MM.1S (cell line): ENCODE data around the gene SPACA6.

Source experiments
- DNase-seq: peaks from one replicate; pipeline ENCODE4 v3.0.0-alpha.2; 2015
- H2AFZ ChIP-seq: fragments of 300-600 bp; sonication (generic); 2 replicates; pipeline ENCODE4 v1.6.0; 2016; ENCODE audit warnings: antibody characterized with exemption, low read length
- H3F3A ChIP-seq: fragments of 300-600 bp; sonication (generic); 2 replicates; pipeline ENCODE4 v1.6.1; 2016; ENCODE audit warnings: mild to moderate bottlenecking, antibody characterized with exemption, low read length, moderate library complexity, mixed read lengths; ENCODE audit not compliant: insufficient read depth
- H3K27ac ChIP-seq: fragments of 300-600 bp; sonication (generic); 2 replicates; pipeline ENCODE4 v1.5.1; 2016; ENCODE audit warnings: mild to moderate bottlenecking, low read length
- H3K27me3 ChIP-seq: fragments of 300-600 bp; sonication (generic); replicated peaks from 2 replicates; pipeline ENCODE4 v1.6.0; 2016; ENCODE audit warnings: low read length; ENCODE audit not compliant: insufficient read depth
- H3K36me3 ChIP-seq: fragments of 300-600 bp; sonication (generic); replicated peaks from 2 replicates; pipeline ENCODE4 v1.6.1; 2016; ENCODE audit warnings: mild to moderate bottlenecking, low read length, mixed read lengths; ENCODE audit not compliant: insufficient read depth
- H3K4me1 ChIP-seq: fragments of 300-600 bp; sonication (generic); 2 replicates; pipeline ENCODE4 v1.6.1; 2016; ENCODE audit warnings: low read length, mixed read lengths
- H3K4me2 ChIP-seq: fragments of 300-600 bp; sonication (generic); 2 replicates; pipeline ENCODE4 v1.6.0; 2016; ENCODE audit warnings: low read depth, low read length
- H3K4me3 ChIP-seq: fragments of 300-600 bp; sonication (generic); 2 replicates; pipeline ENCODE4 v1.5.1; 2016; ENCODE audit warnings: low read length, mixed read lengths
- H3K79me2 ChIP-seq: fragments of 300-600 bp; sonication (generic); 2 replicates; pipeline ENCODE4 v1.6.1; 2016; ENCODE audit warnings: mixed run types, low read length, mixed read lengths
- H3K9ac ChIP-seq: fragments of 300-600 bp; sonication (generic); 2 replicates; pipeline ENCODE4 v1.6.1; 2016; ENCODE audit warnings: low read length, mixed read lengths
- H3K9me2 ChIP-seq: fragments of 300-600 bp; sonication (generic); replicated peaks from 2 replicates; pipeline ENCODE4 v1.6.1; 2016; ENCODE audit warnings: mild to moderate bottlenecking, low read length, mixed read lengths; ENCODE audit not compliant: insufficient read depth
- H3K9me3 ChIP-seq: fragments of 300-600 bp; sonication (generic); replicated peaks from 2 replicates; pipeline ENCODE4 v1.6.1; 2016; ENCODE audit warnings: mild to moderate bottlenecking, low read length, mixed read lengths; ENCODE audit not compliant: insufficient read depth
- H4K20me1 ChIP-seq: fragments of 300-600 bp; sonication (generic); 2 replicates; pipeline ENCODE4 v1.6.1; 2016; ENCODE audit warnings: mild to moderate bottlenecking, low read length, moderate library complexity, mixed read lengths; ENCODE audit not compliant: insufficient read depth
- EZH2 ChIP-seq: fragments of 300-600 bp; sonication (generic); optimal IDR thresholded peaks from 2 replicates; pipeline ENCODE3; 2017; ENCODE audit warnings: low read depth, mild to moderate bottlenecking, antibody characterized with exemption, low read length, mixed read lengths
- EZH2phosphoT487 ChIP-seq: fragments of 300-600 bp; sonication (generic); IDR thresholded peaks from 2 replicates; pipeline ENCODE4 v1.6.1; 2018; ENCODE audit warnings: antibody characterized with exemption, low read length
- TF ChIP-seq, protein P1 (sequence below): fragments of 300-600 bp; sonication (generic); IDR thresholded peaks from 2 replicates; pipeline ENCODE4 v1.5.1; 2016; ENCODE audit warnings: antibody characterized with exemption, low read length, mixed read lengths

SPACA6 gene

DNA sequence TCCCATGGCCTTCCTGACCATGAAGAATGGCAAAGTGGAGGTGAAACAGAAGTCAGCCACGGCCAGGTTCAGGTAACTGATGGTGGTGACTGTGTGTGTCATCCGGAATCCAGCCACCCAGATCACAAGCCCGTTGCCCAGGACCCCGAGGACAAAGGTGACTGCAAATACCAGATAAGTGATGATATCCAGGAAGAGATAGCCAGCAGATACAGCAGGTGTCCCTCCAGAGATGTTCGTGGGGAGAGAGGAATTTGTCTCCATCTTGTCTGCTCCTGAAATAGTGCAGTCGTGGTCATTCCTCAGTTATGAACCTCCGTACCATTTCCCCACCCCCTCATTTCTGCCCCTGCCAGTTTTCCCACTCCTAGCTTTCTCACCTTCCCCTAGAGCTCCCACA lies 53.6 kb downstream of the SPACA6 start:
- Histone ChIP-seq H3K4me1 (no peaks in the 10 kb centered on the region), H3K27ac (no peak overlapping the region), H3K9me2 (no peaks in the 10 kb centered on the region), H3K9me3 (no peaks in the 10 kb centered on the region), H3K27me3 (no peaks in the 10 kb centered on the region), H3K79me2 (no peaks in the 10 kb centered on the region), H3K4me2 (no peak overlapping the region), H3K9ac (no peak overlapping the region), H3K36me3 (no peaks in the 10 kb centered on the region), H3K4me3 (no peak overlapping the region), H2AFZ (no peak overlapping the region), H4K20me1 (no peaks in the 10 kb centered on the region), H3F3A (no peaks in the 10 kb centered on the region)
- no peak for DNase-seq
- no peak for TF ChIP-seq EZH2phosphoT487
- TF ChIP-seq, protein P1, sequence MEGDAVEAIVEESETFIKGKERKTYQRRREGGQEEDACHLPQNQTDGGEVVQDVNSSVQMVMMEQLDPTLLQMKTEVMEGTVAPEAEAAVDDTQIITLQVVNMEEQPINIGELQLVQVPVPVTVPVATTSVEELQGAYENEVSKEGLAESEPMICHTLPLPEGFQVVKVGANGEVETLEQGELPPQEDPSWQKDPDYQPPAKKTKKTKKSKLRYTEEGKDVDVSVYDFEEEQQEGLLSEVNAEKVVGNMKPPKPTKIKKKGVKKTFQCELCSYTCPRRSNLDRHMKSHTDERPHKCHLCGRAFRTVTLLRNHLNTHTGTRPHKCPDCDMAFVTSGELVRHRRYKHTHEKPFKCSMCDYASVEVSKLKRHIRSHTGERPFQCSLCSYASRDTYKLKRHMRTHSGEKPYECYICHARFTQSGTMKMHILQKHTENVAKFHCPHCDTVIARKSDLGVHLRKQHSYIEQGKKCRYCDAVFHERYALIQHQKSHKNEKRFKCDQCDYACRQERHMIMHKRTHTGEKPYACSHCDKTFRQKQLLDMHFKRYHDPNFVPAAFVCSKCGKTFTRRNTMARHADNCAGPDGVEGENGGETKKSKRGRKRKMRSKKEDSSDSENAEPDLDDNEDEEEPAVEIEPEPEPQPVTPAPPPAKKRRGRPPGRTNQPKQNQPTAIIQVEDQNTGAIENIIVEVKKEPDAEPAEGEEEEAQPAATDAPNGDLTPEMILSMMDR, result no peak
- no peak for TF ChIP-seq EZH2

DNA sequence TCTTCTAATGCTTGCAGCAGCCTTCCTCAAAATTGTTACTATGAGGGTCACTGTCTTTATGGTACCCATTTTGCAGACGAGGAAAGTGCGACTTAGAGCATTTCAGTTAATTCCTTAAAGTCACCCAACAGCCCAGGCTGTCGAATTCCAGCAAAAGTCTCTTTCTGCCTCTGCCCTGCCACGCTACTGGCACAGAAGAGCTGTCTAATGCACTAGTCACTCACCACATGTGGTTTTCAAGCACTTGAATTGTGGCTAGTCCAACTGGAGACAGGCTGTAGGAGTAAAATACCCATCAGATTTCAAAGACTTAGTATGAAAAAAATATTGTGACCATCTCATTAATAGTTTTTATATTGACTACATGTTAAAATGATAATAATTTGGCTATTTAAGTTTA lies 56.8 kb downstream of the SPACA6 start:
- no peaks in the 10 kb centered on the region for H4K20me1 ChIP-seq
- no peak overlapping the region for H3K4me2 ChIP-seq
- H3K4me3 ChIP-seq, result no peak overlapping the region
- H3K9ac ChIP-seq, result no peak overlapping the region
- H2AFZ ChIP-seq, result no peak overlapping the region
- no peaks in the 10 kb centered on the region for H3K36me3 ChIP-seq
- no peaks in the 10 kb centered on the region for H3K9me3 ChIP-seq
- DNase-seq, result no peak
- no peaks in the 10 kb centered on the region for H3K9me2 ChIP-seq
- H3K27me3 ChIP-seq, result no peaks in the 10 kb centered on the region
- no peaks in the 10 kb centered on the region for H3K4me1 ChIP-seq
- TF ChIP-seq, protein P1, result no peak
- no peak for TF ChIP-seq EZH2
- TF ChIP-seq EZH2phosphoT487, result no peak
- no peaks in the 10 kb centered on the region for H3F3A ChIP-seq
- H3K27ac ChIP-seq, result no peak overlapping the region
- no peaks in the 10 kb centered on the region for H3K79me2 ChIP-seq

DNA sequence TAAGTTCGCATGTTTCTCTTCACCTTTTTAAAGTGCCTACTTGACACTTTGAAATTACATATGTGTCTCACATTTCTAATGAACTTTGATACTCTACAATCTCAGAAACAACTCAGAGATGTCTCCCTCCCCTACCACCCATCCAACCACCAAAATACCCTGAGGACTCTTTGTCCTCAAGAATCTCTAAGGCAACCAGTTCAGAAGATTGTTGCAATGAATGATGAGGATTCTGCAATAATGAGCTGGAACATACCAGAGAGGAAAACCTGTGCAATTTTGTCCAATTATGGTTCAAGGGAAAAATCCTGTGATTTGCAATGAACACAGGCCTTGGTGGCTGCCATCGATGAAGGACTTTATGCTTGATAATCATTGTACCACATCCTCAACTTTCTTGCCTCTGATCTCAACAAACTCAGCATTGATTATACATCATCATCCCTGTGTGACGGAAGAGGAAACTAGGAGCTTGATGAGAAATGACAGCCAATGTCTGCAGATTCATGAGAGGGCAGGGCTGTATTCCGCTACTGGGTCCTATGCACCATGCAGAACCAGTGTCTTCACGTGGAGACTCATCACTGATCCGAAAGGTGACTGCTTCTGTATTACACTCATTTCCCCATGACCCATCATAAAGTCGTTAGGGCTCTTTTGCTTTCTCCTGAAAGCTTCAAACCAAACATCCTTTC lies 57.4 kb downstream of the SPACA6 start:
- Histone ChIP-seq H3K9ac (no peak overlapping the region), H3K4me3 (no peak overlapping the region), H3F3A (no peaks in the 10 kb centered on the region), H3K36me3 (no peaks in the 10 kb centered on the region), H3K27me3 (no peaks in the 10 kb centered on the region), H3K79me2 (no peaks in the 10 kb centered on the region), H3K4me2 (no peak overlapping the region), H4K20me1 (no peaks in the 10 kb centered on the region), H3K9me3 (no peaks in the 10 kb centered on the region), H3K9me2 (no peaks in the 10 kb centered on the region), H2AFZ (no peak overlapping the region), H3K4me1 (no peaks in the 10 kb centered on the region), H3K27ac (no peak overlapping the region)
- no peak for DNase-seq
- TF ChIP-seq, protein P1, result no peak
- TF ChIP-seq EZH2, result no peak
- TF ChIP-seq EZH2phosphoT487, result no peak
